Upper lobe of left lung (tissue), 6 donors: ENCODE measurements around the gene STIM2. TPM values are rescaled to one million over a fixed set of nuclear protein-coding genes. Genes with fewer than 3 reads are reported as not detected.

Experiments
- ATAC-seq, 2 donors: fragments of 200-7000 bp; cut with Tn5 transposase; one replicate each; pipeline ENCODE4 v1.9.1; 2022; ENCODE audit warnings: mild to moderate bottlenecking in 2 of 2, moderate library complexity in 2 of 2; ENCODE audit not compliant: low FRiP score in 2 of 2
- DNase-seq, 2 donors: peaks; one replicate each; pipeline ENCODE4 v3.0.0-alpha.2; 2019 to 2020
- H3K27ac ChIP-seq, 4 donors: fragments of 200-600 bp; sonication (generic); one replicate each; pipeline ENCODE4 v1.5.1; 2016 to 2019
- H3K27me3 ChIP-seq, 4 donors: fragments of 200-600 bp; sonication (generic); one replicate each; pipeline ENCODE4 v1.5.1; 2017 to 2019
- H3K36me3 ChIP-seq, 4 donors: fragments of 200-600 bp; sonication (generic); one replicate each; pipeline ENCODE4 v1.5.1; 2016 to 2019
- H3K4me1 ChIP-seq, 4 donors: fragments of 200-600 bp; sonication (generic); one replicate each; pipeline ENCODE4 v1.5.1; 2018 to 2019
- H3K4me3 ChIP-seq, 4 donors: fragments of 200-600 bp; sonication (generic); one replicate each; pipeline ENCODE4 v1.5.1; 2017 to 2019; ENCODE audit warnings: mild to moderate bottlenecking in 2 of 4, moderate library complexity in 1 of 4
- H3K9me3 ChIP-seq, 4 donors: fragments of 200-600 bp; sonication (generic); one replicate each; pipeline ENCODE4 v1.5.1; 2018 to 2019
- EP300 ChIP-seq, 4 donors: sonication (generic); formaldehyde crosslinking; IDR thresholded peaks; one replicate each; pipeline ENCODE4 v1.5.1; 2017; ENCODE audit warnings: antibody characterized with exemption in 4 of 4, control low read depth in 2 of 4
- POLR2A ChIP-seq, 4 donors: fragments of 450-650 bp; IDR thresholded peaks; one replicate each; pipeline ENCODE4 v1.5.1; 2016 to 2017; ENCODE audit warnings: antibody characterized with exemption in 4 of 4, mild to moderate bottlenecking in 2 of 4
- POLR2AphosphoS5 ChIP-seq, 2 donors: sonication (generic); formaldehyde crosslinking; IDR thresholded peaks; one replicate each; pipeline ENCODE4 v1.5.1; 2017; ENCODE audit warnings: antibody characterized with exemption in 2 of 2
- WGBS, 2 donors: methylation state at CpG; one replicate each; pipeline ENCODE4 v1.1.5; 2017 to 2018; 5-methylcytosine and 5-hydroxymethylcytosine counted together
- total RNA-seq, 6 donors: library from RNA; depleted of rRNA in 4 of 6; stranded (reverse); fragments of >200 nt in 4 of 6; gene quantifications; one replicate each; pipeline versions ENCODE4 v1.1.0 to v1.2.1, GENCODE V29; 2016 to 2021
- TF ChIP-seq, protein P1 (sequence below), 6 experiments: fragments of 450-650 bp in 4 of 6; fragments of 200-600 bp in 2 of 6; sonication (generic) in 2 of 6; IDR thresholded peaks; one replicate each; pipeline ENCODE4 v1.5.1; 2016 to 2019; ENCODE audit warnings: antibody characterized with exemption in 6 of 6
- donor health status: DM: no; HTN: no; CAD: no; lungs with moderate emphysema.
- donor health status: DM: no; HTN: yes; CAD: no; lungs with severe emphysema.

STIM2 gene
- total RNA-seq, 6 donors from 2014 or later, result 21.6 to 54.3 (median 37.8) TPM

DNA sequence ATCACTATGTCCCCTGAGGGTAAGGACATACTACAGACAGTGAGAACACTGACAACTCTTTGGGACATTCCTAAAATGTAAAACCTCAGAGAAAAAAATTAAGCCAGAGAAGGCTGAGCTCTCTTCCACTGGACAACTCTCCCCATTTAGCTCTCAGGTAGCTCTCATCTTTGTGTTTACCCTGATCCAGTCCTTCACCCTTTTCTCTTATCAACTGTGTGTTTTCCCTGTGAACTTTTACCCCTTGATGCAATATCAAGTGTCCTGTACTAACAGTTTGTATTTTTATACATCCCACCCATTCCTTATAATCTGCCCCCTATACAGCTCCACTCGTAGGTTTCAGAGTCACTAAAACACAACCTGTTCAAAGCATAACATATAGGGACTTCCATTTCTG is 182.6 kb downstream of the STIM2 start:
- no peaks in the 10 kb centered on the region for H3K4me1 ChIP-seq
- H3K4me3 ChIP-seq, result no peak overlapping the region
- H3K9me3 ChIP-seq, result no peaks in the 10 kb centered on the region
- TF ChIP-seq EP300 (IDR thresholded peaks at IDR 0.05) (no peak), POLR2A (IDR thresholded peaks at IDR 0.05) (no peak), POLR2AphosphoS5 (IDR thresholded peaks at IDR 0.05) (no peak)
- TF ChIP-seq, protein P1, sequence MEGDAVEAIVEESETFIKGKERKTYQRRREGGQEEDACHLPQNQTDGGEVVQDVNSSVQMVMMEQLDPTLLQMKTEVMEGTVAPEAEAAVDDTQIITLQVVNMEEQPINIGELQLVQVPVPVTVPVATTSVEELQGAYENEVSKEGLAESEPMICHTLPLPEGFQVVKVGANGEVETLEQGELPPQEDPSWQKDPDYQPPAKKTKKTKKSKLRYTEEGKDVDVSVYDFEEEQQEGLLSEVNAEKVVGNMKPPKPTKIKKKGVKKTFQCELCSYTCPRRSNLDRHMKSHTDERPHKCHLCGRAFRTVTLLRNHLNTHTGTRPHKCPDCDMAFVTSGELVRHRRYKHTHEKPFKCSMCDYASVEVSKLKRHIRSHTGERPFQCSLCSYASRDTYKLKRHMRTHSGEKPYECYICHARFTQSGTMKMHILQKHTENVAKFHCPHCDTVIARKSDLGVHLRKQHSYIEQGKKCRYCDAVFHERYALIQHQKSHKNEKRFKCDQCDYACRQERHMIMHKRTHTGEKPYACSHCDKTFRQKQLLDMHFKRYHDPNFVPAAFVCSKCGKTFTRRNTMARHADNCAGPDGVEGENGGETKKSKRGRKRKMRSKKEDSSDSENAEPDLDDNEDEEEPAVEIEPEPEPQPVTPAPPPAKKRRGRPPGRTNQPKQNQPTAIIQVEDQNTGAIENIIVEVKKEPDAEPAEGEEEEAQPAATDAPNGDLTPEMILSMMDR (IDR thresholded peaks at IDR 0.05), result no peak
- H3K27ac ChIP-seq, result no peak overlapping the region
- no peaks in the 10 kb centered on the region for H3K27me3 ChIP-seq
- ATAC-seq, result no peak
- H3K36me3 ChIP-seq, result no peaks in the 10 kb centered on the region
- no peak for DNase-seq
- 81 to 89% methylated on average over 1 of the region's 1 CpG for WGBS, 2 donors

DNA sequence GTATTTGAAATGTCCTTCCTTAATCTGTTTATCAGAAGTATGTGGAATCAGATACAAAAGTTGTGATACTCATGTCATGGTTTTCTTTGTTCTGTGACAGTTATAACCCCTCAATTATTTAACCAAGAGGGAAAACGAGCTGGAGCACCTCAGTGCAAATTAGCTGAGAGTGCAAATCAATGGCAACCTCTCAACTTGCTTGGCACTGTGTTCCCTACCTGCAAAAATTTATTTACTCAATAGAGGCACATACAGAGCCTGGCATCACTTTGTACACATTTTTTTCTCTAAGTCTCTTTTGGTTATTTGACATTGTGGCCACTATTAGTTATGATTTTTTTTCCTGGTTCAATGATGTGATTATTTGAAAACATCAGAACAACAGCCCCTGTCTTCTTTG is 186.2 kb downstream of the STIM2 start:
- no peak for ATAC-seq
- TF ChIP-seq, protein P1 (IDR thresholded peaks at IDR 0.05), result no peak
- Histone ChIP-seq H3K27me3 (no peaks in the 10 kb centered on the region), H3K4me1 (peaks cover 0 to 10% (median 6%) of the 10 kb centered on the region in 4 donors), H3K4me3 (no peak overlapping the region), H3K36me3 (no peaks in the 10 kb centered on the region), H3K27ac (no peak overlapping the region), H3K9me3 (no peaks in the 10 kb centered on the region)
- WGBS, 2 donors, result 11 to 35% methylated on average over 1 of the region's 1 CpG
- DNase-seq, result no peak

- Histone ChIP-seq H3K4me1 (peaks cover 0 to 10% (median 6%) of the 10 kb centered on the region in 4 donors), H3K27ac (no peak overlapping the region), H3K9me3 (no peaks in the 10 kb centered on the region), H3K36me3 (no peaks in the 10 kb centered on the region), H3K27me3 (no peaks in the 10 kb centered on the region), H3K4me3 (peak overlapping the region; percentile 21 to 44 (median 28))
- WGBS, 2 donors, result 18 to 22% methylated on average over 19 of the region's 19 CpGs
- ATAC-seq, result peak in 1 of 2 donors; percentile 79
- TF ChIP-seq POLR2A (IDR thresholded peaks at IDR 0.05), result no peak
- no peak for TF ChIP-seq EP300 (IDR thresholded peaks at IDR 0.05)
- TF ChIP-seq, protein P1 (IDR thresholded peaks at IDR 0.05), result peak in 5 of 6 experiments; percentile 73 to 86 (median 77)
- no peak for DNase-seq
Measured at GRCh38 chr4:27048429-27049238, 188.0 kb downstream of the STIM2 start.

GRCh38 chr4:27049239-27049829 is 188.7 kb downstream of the STIM2 start:
- H3K36me3 ChIP-seq, result no peaks in the 10 kb centered on the region
- no peak overlapping the region for H3K27ac ChIP-seq
- WGBS, 2 donors, result 56 to 67% methylated on average over 8 of the region's 8 CpGs
- TF ChIP-seq POLR2A (IDR thresholded peaks at IDR 0.05), result no peak
- no peak for TF ChIP-seq EP300 (IDR thresholded peaks at IDR 0.05)
- no peak for TF ChIP-seq POLR2AphosphoS5 (IDR thresholded peaks at IDR 0.05)
- TF ChIP-seq, protein P1 (IDR thresholded peaks at IDR 0.05), result no peak
- H3K4me1 ChIP-seq, result peaks cover 0 to 10% (median 6%) of the 10 kb centered on the region in 4 donors
- DNase-seq (no peak), ATAC-seq (peak; percentile 28 to 32)
- H3K9me3 ChIP-seq, result no peaks in the 10 kb centered on the region
- H3K27me3 ChIP-seq, result no peaks in the 10 kb centered on the region
- no peak overlapping the region for H3K4me3 ChIP-seq
